ENCODE results near the gene ANKDD1A. TPM values are rescaled to one million over a fixed set of nuclear protein-coding genes. Genes with fewer than 3 reads are reported as not detected.

The ANKDD1A gene
- 1.4 to 2.0 TPM (median 1.7 TPM) in 5 replicates for total RNA-seq (2022; extraction: Qiagen RNA extraction; ENCODE audit: low read depth)

DNA sequence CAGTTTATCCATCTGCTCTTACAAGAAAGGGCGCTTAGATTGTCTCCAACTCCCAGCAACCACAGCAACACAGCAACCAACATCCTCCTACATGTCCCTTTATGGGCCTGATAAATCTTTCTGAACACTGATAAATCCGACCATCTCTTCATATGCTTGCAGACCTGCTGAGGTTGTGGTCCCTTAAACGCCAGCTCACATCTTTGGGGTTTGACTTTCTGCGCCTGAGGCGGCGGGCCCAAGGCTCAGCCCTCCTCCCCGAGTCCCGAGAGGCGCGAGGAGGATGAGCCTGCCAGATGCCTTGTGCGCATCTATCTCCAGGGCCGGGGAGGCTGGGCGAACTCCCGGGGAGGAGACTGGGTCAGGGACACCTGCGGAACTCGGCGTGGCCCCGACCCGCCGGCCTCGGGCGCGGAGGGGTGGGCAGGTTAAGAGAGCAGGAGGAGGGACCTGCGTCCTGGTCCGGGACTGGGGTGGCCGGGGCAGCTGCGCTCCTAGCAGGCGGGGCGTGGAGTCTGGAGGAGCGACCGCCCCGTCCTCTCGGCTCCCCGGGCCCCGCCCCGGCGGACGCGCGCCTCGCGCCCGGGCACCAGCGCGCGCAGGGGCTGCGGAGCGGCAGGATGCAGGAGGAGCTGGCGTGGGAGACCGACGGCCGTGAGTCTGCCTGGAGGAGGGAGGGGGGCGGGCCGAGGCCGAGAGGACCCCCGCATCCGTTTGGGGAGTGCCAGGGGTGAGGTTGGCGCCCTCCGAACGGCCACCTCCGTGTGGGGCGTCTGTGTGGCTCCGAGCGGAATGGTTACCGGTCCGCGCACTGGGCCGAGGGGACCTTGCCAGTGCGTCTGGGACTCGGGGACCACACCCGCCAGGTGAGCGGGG, at the start of gene ANKDD1A:
ANKDD1A (plus strand) TSS at position 592 of the 876 bp plus-strand sequence; CDS start at position 621, 29 bp downstream.

DNA sequence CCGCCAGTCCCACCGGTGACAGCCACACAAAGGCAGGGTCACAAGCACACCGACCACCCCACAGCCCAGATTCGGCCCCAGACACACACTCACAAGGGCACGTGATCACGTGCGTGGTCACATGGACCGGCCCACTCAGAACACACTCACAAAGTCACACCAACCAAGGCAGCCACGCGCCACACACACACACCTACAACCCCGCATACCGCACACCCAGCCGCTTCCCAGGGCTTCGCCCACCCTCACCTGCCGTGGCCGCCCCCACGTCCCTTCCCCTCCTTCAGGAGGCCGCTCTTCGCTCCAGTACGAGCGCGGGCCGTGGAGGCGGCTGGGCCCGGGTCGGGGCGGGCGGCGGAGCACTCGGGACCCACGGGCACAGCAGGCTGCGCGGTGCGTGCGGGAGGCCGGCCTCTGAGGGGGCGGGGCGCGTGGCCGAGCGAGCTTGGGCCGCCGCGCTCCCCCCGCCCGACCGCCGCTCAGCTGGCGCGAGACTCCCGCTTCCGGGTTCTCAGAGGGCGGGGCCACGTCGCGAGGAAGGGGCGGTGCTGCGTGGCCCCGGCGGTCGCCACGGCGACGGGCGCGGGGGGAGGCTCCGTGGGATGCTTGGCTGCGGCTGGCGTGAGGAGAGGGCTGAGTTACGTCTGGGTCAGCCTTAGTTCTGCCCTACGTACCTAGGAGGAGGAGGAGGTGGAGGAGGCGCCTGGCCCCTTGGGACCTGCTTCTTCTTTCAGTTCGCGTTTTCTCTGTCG, 77.9 kb downstream of the ANKDD1A start, which contains the start of gene SPG21:
SPG21 (minus strand) TSS at position 499 of the 752 bp plus-strand sequence. CDS start 6,345 bp downstream, outside the sequence.

Other genes starting within 250 kb of the ANKDD1A start
- gene RBPMS2, start 136.3 kb upstream of the ANKDD1A start, total RNA-seq (2022; extraction: Qiagen RNA extraction; ENCODE audit: low read depth) = 5.9 to 10.1 TPM (median 8.5 TPM) in 5 replicates
- 11.6 to 25.2 TPM (median 19.5 TPM) in 5 replicates for gene PIF1, start 86.3 kb upstream of the ANKDD1A start, total RNA-seq (2022; extraction: Qiagen RNA extraction; ENCODE audit: low read depth)
- 5.1 to 6.1 TPM (median 5.9 TPM) in 5 replicates for gene PLEKHO2, start 70.0 kb upstream of the ANKDD1A start, total RNA-seq (2022; extraction: Qiagen RNA extraction; ENCODE audit: low read depth)
- 114 to 131 TPM (median 120 TPM) in 5 replicates for gene SPG21, start 78.0 kb downstream of the ANKDD1A start, total RNA-seq (2022; extraction: Qiagen RNA extraction; ENCODE audit: low read depth)
- 22.3 to 33.7 TPM (median 26.3 TPM) in 5 replicates for gene MTFMT, start 117.7 kb downstream of the ANKDD1A start, total RNA-seq (2022; extraction: Qiagen RNA extraction; ENCODE audit: low read depth)
- gene SLC51B, start 133.5 kb downstream of the ANKDD1A start, total RNA-seq (2022; extraction: Qiagen RNA extraction; ENCODE audit: low read depth) = 13.1 to 18.9 TPM (median 15.7 TPM) in 5 replicates
- gene RASL12, start 156.1 kb downstream of the ANKDD1A start, total RNA-seq (2022; extraction: Qiagen RNA extraction; ENCODE audit: low read depth) = 0.08 to 0.19 TPM (median 0.15 TPM) in 5 replicates
- not detected in 5 replicates for gene KBTBD13, start 164.8 kb downstream of the ANKDD1A start, total RNA-seq (2022; extraction: Qiagen RNA extraction; ENCODE audit: low read depth)
- 0.29 to 1.3 TPM (median 0.88 TPM) in 5 replicates for gene UBAP1L, start 203.3 kb downstream of the ANKDD1A start, total RNA-seq (2022; extraction: Qiagen RNA extraction; ENCODE audit: low read depth)
- 22.0 to 29.0 TPM (median 28.4 TPM) in 5 replicates for gene PDCD7, start 221.9 kb downstream of the ANKDD1A start, total RNA-seq (2022; extraction: Qiagen RNA extraction; ENCODE audit: low read depth)

All from A549 treated with ZK216348 at 1 μM for 4 hours (cell line).